Body of pancreas (tissue), 4 donors: Measurements from ENCODE around the gene STAT5B.

Source experiments
- POLR2A ChIP-seq, 3 donors: fragments of 450-650 bp; IDR thresholded peaks; one replicate each; pipeline ENCODE4 v1.6.1; 2016; ENCODE audit warnings: antibody characterized with exemption in 3 of 3, mild to moderate bottlenecking in 2 of 3
- TF ChIP-seq, protein P1 (sequence below), 7 experiments: fragments of 450-650 bp in 4 of 7; fragments of 200-600 bp in 3 of 7; sonication (generic) in 3 of 7; IDR thresholded peaks; one replicate each; pipeline ENCODE4 v1.5.1; 2016 to 2019; ENCODE audit warnings: antibody characterized with exemption in 7 of 7

DNA sequence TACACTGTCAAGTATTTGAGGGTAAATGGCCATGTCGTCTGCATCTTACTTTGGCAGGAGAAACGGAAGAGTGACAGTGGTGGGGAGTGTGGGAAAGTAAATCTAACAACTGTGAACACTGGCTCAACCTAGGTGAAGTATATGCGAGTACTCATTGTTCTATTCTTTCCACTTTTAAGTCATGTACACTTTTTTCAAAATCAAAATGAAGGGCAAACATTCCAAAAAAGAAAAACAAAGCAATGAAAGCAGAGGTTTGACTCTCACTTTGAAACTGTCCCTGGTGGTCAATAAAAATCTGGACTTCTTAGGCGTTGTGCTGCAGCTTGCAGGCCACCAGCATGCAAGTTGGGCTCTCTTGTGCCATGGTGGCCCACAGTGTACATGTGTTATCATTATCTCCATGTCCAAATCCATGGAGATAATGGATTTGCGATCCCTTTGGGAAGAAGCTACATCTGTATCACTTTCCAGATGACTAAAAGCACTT, 32.7 kb downstream of the STAT5B start:
- TF ChIP-seq, protein P1, sequence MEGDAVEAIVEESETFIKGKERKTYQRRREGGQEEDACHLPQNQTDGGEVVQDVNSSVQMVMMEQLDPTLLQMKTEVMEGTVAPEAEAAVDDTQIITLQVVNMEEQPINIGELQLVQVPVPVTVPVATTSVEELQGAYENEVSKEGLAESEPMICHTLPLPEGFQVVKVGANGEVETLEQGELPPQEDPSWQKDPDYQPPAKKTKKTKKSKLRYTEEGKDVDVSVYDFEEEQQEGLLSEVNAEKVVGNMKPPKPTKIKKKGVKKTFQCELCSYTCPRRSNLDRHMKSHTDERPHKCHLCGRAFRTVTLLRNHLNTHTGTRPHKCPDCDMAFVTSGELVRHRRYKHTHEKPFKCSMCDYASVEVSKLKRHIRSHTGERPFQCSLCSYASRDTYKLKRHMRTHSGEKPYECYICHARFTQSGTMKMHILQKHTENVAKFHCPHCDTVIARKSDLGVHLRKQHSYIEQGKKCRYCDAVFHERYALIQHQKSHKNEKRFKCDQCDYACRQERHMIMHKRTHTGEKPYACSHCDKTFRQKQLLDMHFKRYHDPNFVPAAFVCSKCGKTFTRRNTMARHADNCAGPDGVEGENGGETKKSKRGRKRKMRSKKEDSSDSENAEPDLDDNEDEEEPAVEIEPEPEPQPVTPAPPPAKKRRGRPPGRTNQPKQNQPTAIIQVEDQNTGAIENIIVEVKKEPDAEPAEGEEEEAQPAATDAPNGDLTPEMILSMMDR (IDR thresholded peaks at IDR 0.05), result no peak
- no peak for TF ChIP-seq POLR2A (IDR thresholded peaks at IDR 0.05)
